Activated CD4-positive, alpha-beta T cell treated with anti-CD3 and anti-CD28 coated beads, Interleukin-2, amount 50 U/mL, for 48 hours (primary cell): ENCODE measurements around the gene IL22RA2.
A peak's percentile ranks its signal among the peaks of the same experiment; 100 is the strongest.

Source experiments
- DNase-seq, 2 experiments: peaks; one replicate each; pipeline ENCODE4 v3.0.0-alpha.2; 2020

Gene IL22RA2

DNA sequence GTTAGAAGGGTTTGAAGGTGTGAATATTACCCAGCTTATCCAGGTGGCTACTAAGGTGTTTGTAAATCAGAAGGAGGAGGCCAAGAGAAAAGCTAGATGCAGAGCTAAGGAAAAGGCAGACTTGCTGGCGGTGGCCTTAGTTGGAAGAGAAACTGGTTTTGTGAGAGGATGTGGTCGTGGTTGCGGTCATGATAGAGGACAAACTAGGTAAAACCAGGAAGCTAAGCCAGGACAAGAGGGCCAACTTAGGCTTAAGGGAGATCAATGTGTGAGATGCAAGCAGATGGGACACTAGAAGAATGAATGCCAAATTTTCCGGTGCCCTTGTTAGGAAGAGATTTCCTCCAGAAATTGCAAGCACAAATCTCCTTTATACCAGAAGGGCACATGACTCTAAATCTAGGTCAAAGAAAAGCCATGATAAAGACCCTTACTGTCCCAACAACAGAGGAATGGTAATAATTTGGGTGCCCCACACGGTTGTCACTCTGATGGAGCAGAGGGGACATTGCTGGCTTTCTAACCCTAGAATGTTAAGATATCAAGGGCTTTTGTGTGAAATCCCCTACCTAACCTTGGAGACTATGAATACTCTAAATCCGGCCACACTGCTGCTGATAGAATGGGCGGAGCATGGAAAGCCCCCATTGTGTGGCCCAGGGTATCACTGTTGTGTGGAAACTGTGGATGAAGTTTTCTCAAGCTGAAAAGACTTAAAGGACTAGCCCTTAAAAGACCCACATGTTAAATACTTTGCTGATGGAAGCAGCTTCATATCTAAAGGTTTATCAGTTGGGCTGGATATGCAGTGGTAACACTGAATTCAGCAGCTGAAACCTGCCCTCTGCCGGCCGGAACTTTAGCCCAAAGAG lies 7.8 kb downstream of the IL22RA2 start:
- DNase-seq: peak; percentile 33 to 45

DNA sequence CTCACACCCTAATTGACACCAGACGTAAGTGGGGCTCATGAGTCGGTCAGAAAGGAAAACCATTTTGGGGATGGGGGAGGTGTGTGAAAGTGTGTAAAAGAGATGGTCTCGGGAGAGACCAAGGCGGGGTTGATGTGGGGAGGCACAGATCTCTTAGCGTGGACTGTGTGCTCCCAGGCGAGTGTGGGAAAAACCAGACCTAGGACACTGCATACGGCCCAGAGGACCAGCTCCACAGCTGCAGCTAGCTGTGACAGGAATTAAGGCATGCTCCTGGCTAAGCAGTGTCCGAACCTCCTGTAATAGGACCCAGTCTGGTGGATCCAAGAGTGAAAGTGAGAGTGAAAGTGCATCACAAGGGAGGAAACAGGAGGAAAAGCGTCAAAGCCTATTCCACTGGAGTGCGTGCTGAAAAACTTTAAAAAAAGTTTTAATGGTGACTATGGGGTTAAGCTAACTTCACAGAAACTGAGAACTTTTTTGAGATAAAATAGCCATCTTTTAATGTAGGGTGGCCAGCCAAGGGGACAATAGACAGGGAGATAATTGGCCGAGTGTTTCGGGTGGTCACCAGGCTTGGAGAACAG lies 9.6 kb downstream of the IL22RA2 start:
- no peak for DNase-seq

- DNase-seq: no peak
Measured at GRCh38 chr6:137162692-137163306, 10.6 kb downstream of the IL22RA2 start.

DNA sequence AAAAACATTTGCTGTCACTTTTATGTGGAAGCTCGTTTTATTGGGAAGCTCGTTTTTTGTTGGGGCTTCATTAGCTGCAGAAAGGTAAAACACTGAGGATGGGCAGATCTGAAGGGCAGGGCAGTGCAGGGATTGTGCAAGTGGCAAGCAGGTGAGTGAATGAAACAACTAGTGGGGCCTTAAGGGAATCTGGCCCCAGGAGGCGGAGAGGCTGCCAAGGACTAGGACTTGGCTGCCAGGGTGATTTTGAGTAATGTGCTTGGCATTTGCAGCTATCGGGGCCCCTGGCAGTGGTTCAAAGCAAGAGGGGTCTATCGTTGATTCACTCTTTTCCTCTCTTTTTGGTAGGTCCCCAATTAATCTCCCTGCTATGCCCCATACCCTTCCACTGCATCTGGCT lies 11.5 kb downstream of the IL22RA2 start:
- DNase-seq: no peak

GRCh38 chr6:137160763-137161162 lies 12.7 kb downstream of the IL22RA2 start:
- DNase-seq: no peak

DNA sequence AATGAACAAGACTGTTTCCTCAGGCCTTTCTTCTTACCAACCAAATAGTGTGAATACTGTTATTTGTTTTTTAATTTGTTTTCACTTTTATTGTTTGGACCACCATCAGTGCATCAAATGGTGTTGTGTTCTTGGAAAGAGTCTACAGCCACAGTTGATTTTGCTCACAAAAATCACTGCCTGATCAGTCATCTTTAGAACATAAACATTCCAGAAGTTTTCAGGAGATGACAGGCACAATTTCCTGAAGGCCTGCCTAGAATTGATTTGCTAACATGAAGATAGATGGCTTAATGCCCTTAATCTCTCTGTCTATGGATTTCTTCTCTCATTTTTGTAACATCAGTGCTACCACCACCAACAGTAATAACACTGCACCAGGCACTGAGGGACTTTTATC lies 13.5 kb downstream of the IL22RA2 start:
- no peak for DNase-seq

DNA sequence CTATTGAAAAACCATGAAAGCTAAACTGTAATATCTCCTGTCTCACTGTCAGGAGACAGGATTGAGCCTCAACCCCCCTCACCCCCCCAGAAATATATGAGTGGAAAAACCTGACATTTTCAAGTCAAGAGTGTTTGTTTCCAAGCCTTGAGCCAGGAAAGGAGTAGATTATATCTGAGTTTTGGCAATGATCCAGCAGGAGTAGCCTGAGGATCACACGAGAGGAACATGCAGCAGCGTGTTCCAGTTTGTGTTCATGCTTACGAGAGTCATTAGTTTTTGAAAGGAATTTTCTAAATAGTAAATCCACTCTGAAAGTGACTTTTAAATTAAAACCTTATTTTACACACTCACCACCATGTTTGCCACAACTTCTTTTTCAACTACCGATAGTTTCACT lies 15.8 kb downstream of the IL22RA2 start:
- DNase-seq: no peak

GRCh38 chr6:137156650-137157049 lies 16.8 kb downstream of the IL22RA2 start:
- DNase-seq: no peak

- DNase-seq: peak in 1 of 2 experiments; percentile 26
Measured at GRCh38 chr6:137155830-137156229, 17.6 kb downstream of the IL22RA2 start.

DNA sequence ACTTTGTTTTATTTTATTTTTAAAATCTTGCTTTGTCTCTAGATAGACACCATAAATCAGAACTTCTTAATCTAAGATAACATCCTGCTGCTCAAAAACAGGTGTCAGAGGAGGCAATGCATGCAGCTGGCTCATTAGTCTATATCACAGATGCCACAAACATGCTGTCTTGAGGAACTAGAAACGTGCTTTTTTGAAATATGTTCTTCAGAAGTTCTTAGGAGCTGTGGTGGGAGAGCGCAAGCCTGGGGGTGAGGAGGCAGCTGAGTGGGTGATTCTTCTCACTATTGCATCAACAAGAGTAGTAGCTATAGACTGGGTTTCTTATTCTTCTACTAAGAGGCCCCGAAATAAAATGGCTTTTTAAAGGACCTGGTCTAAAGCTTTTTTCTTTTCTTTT lies 23.4 kb downstream of the IL22RA2 start:
- no peak for DNase-seq

DNA sequence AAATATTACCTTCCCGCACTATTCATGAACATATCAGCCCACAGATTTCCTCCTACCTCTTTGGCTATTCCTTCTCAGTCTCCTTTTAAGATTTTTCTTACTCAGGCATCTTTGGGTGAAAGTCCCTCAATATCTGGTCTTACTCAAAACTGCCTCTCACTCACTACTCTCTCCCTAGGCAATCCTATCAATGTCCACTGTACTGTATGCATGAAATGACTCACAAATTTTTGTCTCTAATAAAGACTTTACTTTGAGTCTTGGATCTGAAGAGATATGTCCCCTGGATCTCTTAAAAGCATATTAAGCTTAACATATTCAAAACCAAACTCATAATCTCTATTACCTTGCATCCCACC lies 24.4 kb downstream of the IL22RA2 start:
- no peak for DNase-seq

- DNase-seq: no peak
Measured at GRCh38 chr6:137148306-137149034, 25.0 kb downstream of the IL22RA2 start.

DNA sequence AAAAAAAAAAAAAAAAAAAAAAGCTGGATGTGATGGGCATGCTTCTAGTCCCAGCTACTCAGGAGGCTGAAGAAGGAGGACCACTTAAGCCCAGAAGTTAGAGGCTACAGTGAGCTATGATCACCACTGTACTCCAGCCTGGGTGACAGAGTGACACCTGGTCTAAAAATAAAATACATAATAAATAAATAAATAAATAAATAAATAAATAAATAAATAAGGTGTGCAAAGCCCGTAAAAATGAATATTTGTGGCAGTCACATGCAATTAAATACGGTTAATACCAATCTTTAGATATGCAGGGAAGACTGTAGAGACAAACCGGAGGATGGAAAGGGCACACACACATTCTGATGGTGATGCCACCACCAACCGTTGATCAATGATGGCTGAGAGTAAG lies 26.2 kb downstream of the IL22RA2 start:
- DNase-seq: no peak

GRCh38 chr6:137146206-137146605 lies 27.2 kb downstream of the IL22RA2 start:
- no peak for DNase-seq

DNA sequence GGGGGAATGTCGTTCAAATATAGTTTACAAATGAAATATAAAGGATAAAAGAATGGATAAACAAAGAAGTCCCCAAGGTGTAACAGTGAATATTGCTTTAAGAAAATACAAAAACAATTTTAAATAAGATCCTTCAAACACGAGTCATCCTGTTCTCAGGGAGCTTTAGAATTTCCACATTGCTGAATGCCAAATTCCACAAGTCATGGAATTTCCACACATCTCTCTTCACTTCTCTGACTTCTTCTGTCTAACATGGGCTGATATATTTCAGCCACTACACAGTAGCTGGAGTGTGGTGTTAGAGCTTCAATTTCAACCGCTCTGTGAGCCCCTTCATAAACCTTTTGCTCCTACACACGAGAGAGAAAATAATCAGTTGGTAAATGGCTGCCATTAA lies 28.0 kb downstream of the IL22RA2 start:
- DNase-seq: no peak

DNA sequence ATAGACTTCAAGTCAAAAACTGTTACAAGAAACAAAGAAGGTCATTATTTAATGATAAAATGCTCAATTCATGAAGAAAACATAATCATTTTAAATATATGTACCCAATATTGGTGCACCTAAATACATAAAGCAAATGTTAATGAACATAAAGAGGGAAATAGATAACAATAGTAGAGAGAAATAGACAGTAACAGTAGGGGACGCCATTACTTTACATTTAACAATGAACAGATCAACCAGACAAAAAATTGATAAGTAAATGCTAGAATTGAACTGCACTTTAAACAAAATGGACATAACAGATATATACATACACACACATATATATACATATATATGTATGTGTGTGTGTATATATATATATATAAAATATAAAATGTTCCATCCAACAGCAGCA lies 37.4 kb downstream of the IL22RA2 start:
- DNase-seq: no peak

DNA sequence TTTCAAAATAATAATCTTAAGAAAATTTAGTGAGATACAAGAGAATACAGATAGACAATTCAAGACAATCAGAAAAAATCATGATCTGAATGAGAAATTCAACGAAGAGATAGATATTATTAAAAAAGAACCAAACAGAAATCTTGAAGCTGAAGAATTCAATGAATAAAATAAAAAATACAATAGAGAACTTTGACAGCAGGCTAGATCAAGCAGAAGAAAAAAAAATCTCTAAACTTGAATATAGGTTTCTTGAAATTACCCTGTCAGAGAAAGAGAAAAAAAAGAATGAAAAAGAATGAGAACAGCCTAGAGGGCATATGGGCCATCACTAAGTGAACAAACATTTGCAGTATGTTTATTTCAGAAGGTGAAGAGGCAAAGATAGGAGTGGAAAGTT lies 39.0 kb downstream of the IL22RA2 start:
- DNase-seq: no peak

- no peak for DNase-seq
Measured at GRCh38 chr6:137133122-137133521, 40.3 kb downstream of the IL22RA2 start.

DNA sequence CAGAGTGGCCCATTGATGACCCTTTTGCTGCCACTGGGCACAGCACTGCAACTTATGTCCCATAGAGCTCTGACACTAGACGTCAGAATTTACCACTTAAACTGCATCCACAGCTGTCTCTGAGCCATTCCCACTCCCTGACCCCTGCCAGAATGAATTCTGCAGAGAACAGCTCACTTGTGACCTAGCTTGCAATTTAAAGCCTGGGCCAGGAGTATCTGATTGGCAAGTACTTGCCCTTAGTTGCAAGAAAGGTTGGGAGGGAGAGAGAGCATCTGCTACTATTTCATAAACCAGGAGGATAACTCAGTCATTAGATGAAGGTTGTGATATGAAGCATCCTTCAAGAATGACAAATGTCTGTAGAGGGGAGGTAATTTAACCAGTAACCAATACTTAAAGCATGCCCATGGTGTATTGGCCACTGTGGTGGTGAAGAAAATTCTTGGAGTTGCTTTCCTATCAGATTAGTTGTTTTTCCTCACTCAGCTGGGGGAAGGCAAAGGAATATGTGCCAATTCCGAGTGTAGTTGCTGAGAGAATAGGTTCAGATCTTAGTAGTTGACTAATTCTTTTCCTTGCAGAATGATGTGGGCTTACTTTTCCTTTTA lies 46.5 kb downstream of the IL22RA2 start:
- DNase-seq: no peak

GRCh38 chr6:137123078-137123477 lies 50.4 kb downstream of the IL22RA2 start:
- DNase-seq: no peak

DNA sequence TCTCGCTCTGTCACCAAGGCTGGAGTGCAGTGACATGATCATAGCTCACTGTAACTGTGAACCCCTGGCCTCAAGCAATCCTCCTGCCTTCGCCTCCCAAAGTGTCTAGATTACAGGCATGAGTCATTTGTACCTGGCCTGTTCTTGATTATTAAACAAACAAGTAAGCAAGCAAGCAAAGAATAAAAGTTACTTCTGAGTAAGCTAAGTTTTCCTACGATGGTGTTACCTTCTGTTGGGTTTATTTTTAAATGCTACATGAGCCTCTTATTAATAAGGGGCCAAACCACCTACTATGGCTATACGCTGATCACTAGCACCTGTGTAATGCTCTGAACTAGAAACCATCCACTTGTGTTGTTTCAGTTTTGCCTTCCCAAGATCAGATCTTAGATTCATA lies 50.8 kb downstream of the IL22RA2 start:
- no peak for DNase-seq

- no peak for DNase-seq
Measured at GRCh38 chr6:137121401-137121997, 51.9 kb downstream of the IL22RA2 start.

DNA sequence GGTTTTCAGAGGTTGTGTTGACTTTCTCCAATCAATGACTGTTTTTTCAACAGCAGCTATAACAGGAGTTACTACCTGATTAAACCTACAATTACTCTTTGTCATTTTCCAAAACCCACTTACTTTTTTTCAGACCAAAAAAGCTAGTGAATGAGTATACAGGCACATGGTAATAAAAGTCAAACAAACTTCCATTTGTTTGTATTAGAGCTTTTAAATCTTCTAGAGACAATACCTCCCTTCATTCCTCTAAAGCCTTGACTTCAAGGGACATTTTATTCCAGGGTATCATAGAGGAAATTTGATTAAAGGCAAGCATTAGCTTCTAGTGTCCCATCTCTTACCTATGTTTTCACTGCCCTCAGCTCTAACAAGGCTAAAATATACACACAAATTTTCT lies 52.7 kb downstream of the IL22RA2 start:
- no peak for DNase-seq
